ENCODE measurements around the gene P2RY1. TPM values are rescaled to one million over a fixed set of nuclear protein-coding genes. Genes with fewer than 3 reads are reported as not detected.

The P2RY1 gene
- total RNA-seq, 2 donors from 2014 or later: 3.0 to 5.0 TPM

- Histone ChIP-seq H3K4me3 (no peak overlapping the region), H3K36me3 (no peaks in the 10 kb centered on the region), H3K27me3 (replicated peaks; ENCODE audit: insufficient read depth) (no peaks in the 10 kb centered on the region), H3K4me1 (ENCODE audit: control insufficient read depth in 1 of 2, low read depth in 2 of 2) (peaks cover 6% of the 10 kb centered on the region in 2 donors), H3K27ac (no peak overlapping the region), H3K9me3 (no peaks in the 10 kb centered on the region)
- TF ChIP-seq CTCF (IDR thresholded peaks at IDR 0.05): no peak
- DNase-seq (ENCODE audit: low spot score) (no peak), ATAC-seq (ENCODE audit: insufficient number of reproducible peaks, low FRiP score, low read depth) (no peak)
These were observed 11.2 kb upstream of the P2RY1 start for GRCh38 chr3:152823781-152824180.

- ATAC-seq (ENCODE audit: insufficient number of reproducible peaks, low FRiP score, low read depth) (no peak), DNase-seq (ENCODE audit: low spot score) (no peak)
- no peaks in the 10 kb centered on the region for H3K27me3 ChIP-seq (replicated peaks; ENCODE audit: insufficient read depth)
- H3K9me3 ChIP-seq: no peaks in the 10 kb centered on the region
- H3K27ac ChIP-seq: peak overlapping the region in 1 of 2 donors; percentile 10
- no peak for TF ChIP-seq CTCF (IDR thresholded peaks at IDR 0.05)
- H3K4me3 ChIP-seq: no peak overlapping the region
- no peaks in the 10 kb centered on the region for H3K36me3 ChIP-seq
- peaks cover 6% of the 10 kb centered on the region in 2 donors for H3K4me1 ChIP-seq (ENCODE audit: control insufficient read depth in 1 of 2, low read depth in 2 of 2)
These were observed 9.4 kb upstream of the P2RY1 start for GRCh38 chr3:152825566-152825965.

- no peak for DNase-seq (ENCODE audit: low spot score)
- H3K4me3 ChIP-seq: no peak overlapping the region
- TF ChIP-seq CTCF (IDR thresholded peaks at IDR 0.05): no peak
- H3K27me3 ChIP-seq (replicated peaks; ENCODE audit: insufficient read depth): no peaks in the 10 kb centered on the region
- no peak for ATAC-seq (ENCODE audit: insufficient number of reproducible peaks, low FRiP score, low read depth)
- H3K9me3 ChIP-seq: no peaks in the 10 kb centered on the region
- H3K36me3 ChIP-seq: no peaks in the 10 kb centered on the region
- H3K4me1 ChIP-seq (ENCODE audit: control insufficient read depth in 1 of 2, low read depth in 2 of 2): peaks cover 6% of the 10 kb centered on the region in 2 donors
- peak overlapping the region in 1 of 2 donors; percentile 3 for H3K27ac ChIP-seq
These were observed 8.5 kb upstream of the P2RY1 start for GRCh38 chr3:152826476-152826875.

GRCh38 chr3:152827313-152827712, 7.6 kb upstream of the P2RY1 start:
- H3K36me3 ChIP-seq: no peaks in the 10 kb centered on the region
- TF ChIP-seq CTCF (IDR thresholded peaks at IDR 0.05): no peak
- H3K4me1 ChIP-seq (ENCODE audit: control insufficient read depth in 1 of 2, low read depth in 2 of 2): peaks cover 6% of the 10 kb centered on the region in 2 donors
- DNase-seq (ENCODE audit: low spot score): no peak
- no peaks in the 10 kb centered on the region for H3K9me3 ChIP-seq
- ATAC-seq (ENCODE audit: insufficient number of reproducible peaks, low FRiP score, low read depth): no peak
- H3K4me3 ChIP-seq: no peak overlapping the region
- no peaks in the 10 kb centered on the region for H3K27me3 ChIP-seq (replicated peaks; ENCODE audit: insufficient read depth)
- no peak overlapping the region for H3K27ac ChIP-seq

- Histone ChIP-seq H3K4me1 (ENCODE audit: control insufficient read depth in 1 of 2, low read depth in 2 of 2) (peaks cover 6% of the 10 kb centered on the region in 2 donors), H3K4me3 (no peak overlapping the region), H3K27me3 (replicated peaks; ENCODE audit: insufficient read depth) (no peaks in the 10 kb centered on the region), H3K9me3 (no peaks in the 10 kb centered on the region), H3K27ac (no peak overlapping the region), H3K36me3 (no peaks in the 10 kb centered on the region)
- DNase-seq (ENCODE audit: low spot score): no peak
- TF ChIP-seq CTCF (IDR thresholded peaks at IDR 0.05): no peak
- no peak for ATAC-seq (ENCODE audit: insufficient number of reproducible peaks, low FRiP score, low read depth)
These were observed 6.7 kb upstream of the P2RY1 start for GRCh38 chr3:152828075-152828840.
